Astrocyte of the cerebellum (primary cell): ENCODE results near the gene HLX.

Experiments
- DNase-seq: peaks from one replicate; pipeline ENCODE4 v3.0.0-alpha.2; 2011; ENCODE audit warnings: low read depth
- H3K4me3 ChIP-seq: 2 replicates; pipeline ENCODE4 v1.5.1; 2011; ENCODE audit warnings: mild to moderate bottlenecking, low read depth, low read length, moderate library complexity
- in situ Hi-C: cut with HindIII; loops from 2 replicates; pipeline ENCODE4 v1.10.0; 2017; ENCODE audit warnings: low sequenced_read_pairs
- TF ChIP-seq, protein P1 (sequence below): IDR thresholded peaks from 2 replicates; pipeline ENCODE4 v1.5.1; 2012; ENCODE audit warnings: low read length, low read depth, moderate library complexity, mild to moderate bottlenecking; ENCODE audit errors: missing control alignments

Gene HLX

DNA sequence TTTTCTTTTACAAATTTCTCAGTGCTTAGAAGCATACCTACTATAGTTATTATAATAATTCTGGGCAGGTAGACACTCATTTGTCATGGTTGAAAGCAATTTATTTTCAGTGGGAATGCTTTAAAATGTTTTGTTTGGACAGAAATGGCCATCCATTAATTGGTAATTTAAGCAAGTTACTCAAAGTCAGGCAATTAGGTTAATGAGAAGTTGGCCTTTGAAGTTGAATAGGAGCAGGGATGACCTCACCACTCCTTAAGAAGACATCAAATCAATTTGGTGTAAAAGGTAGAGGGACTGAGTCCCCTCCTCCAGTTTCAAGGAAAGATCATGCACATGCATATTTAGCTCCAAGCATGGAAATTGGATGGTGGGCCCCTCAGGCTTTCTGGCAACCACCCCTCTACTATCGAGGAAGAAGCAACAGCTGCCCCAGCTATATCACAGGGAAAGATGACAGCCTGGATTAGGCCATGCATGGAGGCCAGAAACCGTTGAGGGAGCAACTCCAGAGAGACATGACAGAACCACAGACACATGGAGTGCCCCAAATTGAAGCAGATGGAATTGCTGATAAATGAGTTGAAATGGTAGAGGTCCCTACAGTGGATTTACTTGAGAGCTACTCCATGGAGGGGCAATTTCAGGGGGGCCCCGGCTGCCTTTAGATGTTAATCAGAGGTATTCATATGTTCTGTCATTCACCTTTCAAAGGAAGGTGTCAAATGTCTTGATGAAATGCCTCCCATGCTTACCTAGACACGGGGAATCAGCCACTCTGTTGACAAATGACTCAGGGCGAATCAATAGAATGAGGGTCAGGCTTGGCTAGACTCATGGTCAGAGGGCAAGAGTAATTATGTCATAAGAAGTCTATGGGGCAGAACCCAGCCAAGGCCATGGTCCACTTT, 26.7 kb downstream of the HLX start:
- DNase-seq: no peak
- in situ Hi-C loops: no loop called here
- TF ChIP-seq, protein P1, sequence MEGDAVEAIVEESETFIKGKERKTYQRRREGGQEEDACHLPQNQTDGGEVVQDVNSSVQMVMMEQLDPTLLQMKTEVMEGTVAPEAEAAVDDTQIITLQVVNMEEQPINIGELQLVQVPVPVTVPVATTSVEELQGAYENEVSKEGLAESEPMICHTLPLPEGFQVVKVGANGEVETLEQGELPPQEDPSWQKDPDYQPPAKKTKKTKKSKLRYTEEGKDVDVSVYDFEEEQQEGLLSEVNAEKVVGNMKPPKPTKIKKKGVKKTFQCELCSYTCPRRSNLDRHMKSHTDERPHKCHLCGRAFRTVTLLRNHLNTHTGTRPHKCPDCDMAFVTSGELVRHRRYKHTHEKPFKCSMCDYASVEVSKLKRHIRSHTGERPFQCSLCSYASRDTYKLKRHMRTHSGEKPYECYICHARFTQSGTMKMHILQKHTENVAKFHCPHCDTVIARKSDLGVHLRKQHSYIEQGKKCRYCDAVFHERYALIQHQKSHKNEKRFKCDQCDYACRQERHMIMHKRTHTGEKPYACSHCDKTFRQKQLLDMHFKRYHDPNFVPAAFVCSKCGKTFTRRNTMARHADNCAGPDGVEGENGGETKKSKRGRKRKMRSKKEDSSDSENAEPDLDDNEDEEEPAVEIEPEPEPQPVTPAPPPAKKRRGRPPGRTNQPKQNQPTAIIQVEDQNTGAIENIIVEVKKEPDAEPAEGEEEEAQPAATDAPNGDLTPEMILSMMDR: no peak
- H3K4me3 ChIP-seq: no peak overlapping the region

DNA sequence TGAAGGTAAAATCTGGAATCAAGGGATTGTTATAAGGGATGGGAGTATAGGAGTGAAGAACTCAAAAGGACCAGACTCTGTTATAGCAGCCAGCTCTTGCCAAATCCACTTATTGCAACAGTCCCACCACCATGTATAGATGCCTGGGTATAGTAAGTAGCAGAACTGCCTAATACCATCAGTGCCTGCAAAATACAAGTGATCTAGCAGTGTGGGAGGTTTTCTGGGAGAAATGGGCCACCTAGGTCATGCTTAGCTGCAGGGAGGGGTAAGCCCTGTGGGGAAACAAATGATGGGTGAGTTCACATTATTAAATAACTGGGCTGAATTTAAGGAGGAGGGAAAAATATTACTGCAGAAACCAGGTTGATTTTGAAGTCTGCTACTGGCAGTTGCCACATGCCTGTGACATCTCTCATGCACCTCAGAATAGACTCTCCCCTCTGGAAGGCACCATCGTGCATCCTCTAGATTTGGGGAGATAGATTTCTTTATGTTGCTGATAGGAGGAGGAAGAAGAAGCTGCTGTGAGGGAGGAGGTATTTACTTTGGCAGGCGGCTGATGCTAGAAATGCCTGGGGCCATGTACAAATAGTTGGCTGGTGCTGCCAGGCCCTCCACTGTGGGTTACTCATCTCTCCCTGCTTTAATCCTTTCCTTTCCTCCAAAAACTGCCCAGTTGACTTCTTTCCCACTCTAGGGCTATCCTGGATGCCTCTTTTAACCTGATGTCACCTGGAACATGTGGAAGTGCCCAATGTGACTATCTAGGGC, 27.5 kb downstream of the HLX start:
- no peak for DNase-seq
- TF ChIP-seq, protein P1: no peak
- in situ Hi-C loops: no loop called here

GRCh38 chr1:220908757-220909156, 29.5 kb downstream of the HLX start:
- in situ Hi-C loops: no loop called here
- TF ChIP-seq, protein P1: peak; percentile 79
- no peak overlapping the region for H3K4me3 ChIP-seq
- DNase-seq: peak; percentile 19

More for the DNA sequence above, 27.5 kb downstream of the HLX start:
- no peak overlapping the region for H3K4me3 ChIP-seq

DNA sequence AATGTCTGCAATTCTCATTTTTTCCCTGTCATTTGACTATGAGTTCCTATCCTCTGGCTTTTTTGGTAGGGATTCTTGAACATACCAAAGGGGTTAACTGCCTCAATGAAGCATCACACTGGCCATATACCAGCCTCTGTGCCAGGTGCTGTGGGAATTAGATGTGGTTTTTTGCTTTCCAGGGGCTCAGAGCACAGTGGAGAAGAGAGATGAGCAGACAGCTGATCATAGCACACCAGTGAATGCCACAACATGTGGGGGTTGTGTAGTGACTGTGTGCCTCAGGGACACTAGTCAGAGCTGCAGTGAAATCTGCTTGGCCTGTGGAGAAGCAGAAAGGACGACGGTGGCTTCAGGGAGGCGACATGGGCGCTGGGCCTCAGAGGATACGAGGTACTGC, 30.8 kb downstream of the HLX start:
- DNase-seq: no peak
- TF ChIP-seq, protein P1: no peak
- in situ Hi-C loops: loop anchor here (10.0 kb wide), 1 partner anchor 275 kb away; no protein-coding TSS in a partner anchor
- no peak overlapping the region for H3K4me3 ChIP-seq

GRCh38 chr1:220914283-220915116, 35.3 kb downstream of the HLX start:
- no peak for DNase-seq
- TF ChIP-seq, protein P1: no peak
- in situ Hi-C loops: loop anchor here (10.0 kb wide), 1 partner anchor 270 kb away; no protein-coding TSS in a partner anchor

DNA sequence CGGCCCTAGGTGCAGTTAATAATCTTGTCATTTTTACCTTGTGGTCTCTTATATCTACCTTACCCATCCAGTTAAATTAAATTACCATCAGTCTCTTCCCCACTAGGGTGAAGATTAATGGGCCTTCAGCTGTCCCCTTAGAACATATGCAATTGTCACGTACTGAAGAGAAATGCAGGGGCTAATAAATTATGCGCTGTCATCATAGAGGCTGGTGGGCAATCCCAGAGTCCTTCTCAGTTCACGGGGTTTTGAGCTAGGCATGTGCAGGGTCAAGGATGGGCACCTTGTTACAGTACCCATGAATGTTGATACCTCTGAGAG, 35.8 kb downstream of the HLX start:
- in situ Hi-C loops: loop anchor here (10.0 kb wide), 1 partner anchor 270 kb away; no protein-coding TSS in a partner anchor
- DNase-seq: no peak
- TF ChIP-seq, protein P1: no peak
- H3K4me3 ChIP-seq: no peak overlapping the region

More at GRCh38 chr1:220914283-220915116, 35.3 kb downstream of the HLX start:
- no peak overlapping the region for H3K4me3 ChIP-seq
